Inflammatory macrophage (primary cell): ENCODE results near the gene CEBPG.

Source experiments
- DNase-seq, 2 donors: peaks; one replicate each; pipeline ENCODE4 v3.0.0-alpha.2; 2020 to 2022

CEBPG gene

DNA sequence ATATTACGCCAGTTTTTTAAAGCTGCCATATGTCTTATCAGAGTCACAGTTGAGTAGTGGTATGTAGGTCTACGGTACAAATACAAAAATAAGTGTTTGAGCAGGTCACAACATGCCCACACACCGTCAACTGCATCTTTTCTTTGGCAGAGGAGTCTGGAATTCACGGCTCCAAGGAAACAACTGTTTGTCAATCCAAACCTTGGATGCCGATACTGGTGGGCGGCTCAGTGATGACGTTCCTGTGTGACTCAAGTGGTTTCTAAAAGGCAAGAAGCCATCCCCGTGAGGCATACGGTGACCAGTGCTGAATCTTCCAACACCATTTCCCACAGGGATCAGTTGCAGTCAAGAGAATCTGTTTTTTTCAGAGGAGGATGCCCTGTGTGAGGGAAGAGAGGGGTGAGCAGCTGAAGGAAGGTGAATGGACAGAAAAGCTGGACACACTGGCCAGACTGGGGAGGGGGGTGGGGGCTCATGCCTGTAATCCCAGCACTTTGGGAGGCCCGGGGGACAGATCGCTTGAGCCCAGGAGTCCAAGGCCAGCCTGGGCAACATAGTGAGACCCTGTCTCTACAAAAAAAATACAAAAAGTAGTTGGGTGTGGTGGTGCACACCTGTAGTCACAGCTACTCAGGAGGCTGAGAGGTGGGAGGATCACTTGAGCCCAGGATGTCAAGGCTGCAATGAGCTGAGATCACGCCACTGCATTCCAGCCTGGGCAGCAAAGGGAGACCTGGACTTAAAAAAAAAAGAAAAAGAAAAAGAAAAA is 22.8 kb upstream of the CEBPG start:
- DNase-seq = peak in 1 of 2 donors; percentile 57

- no peak for DNase-seq
These were observed 18.0 kb upstream of the CEBPG start for GRCh38 chr19:33355535-33355934.

GRCh38 chr19:33357556-33357955 is 16.0 kb upstream of the CEBPG start:
- no peak for DNase-seq

- no peak for DNase-seq
These were observed 15.1 kb upstream of the CEBPG start for GRCh38 chr19:33358408-33358807.

- no peak for DNase-seq
These were observed 13.9 kb upstream of the CEBPG start for GRCh38 chr19:33359581-33359980.

DNA sequence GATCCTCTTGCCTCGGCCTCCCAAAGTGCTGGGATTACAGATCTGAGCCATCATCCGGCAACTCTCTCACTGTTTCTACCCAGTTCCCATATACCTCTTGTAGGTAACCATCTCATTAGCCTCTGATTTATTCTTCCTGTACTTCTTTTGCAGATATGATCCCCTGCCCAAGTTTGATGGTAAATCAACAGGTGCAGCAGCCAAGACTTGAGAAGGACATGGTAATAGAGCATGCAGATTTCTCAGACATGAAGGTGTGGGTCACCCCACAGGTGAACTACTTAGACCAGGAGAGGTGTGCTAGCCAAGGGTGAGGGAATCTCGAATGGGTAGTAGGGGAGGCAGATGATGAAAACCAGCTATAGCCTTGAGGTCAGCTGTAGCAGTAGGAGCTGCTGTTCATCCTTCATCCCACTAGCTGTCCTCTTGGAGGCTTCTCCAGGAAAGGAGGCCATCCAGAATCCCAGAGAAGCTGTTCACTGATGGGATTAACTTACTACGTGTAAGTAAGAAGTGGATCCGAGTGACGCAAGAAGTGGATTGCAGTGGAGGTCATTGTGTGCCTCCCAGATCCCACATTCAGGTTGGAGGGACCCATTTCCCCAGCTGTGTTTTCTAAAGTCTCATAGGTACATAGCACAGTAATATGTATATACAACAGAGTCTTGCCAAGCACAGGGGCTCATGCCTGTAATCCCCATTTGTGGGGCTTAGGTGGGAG is 10.8 kb upstream of the CEBPG start:
- DNase-seq = no peak

DNA sequence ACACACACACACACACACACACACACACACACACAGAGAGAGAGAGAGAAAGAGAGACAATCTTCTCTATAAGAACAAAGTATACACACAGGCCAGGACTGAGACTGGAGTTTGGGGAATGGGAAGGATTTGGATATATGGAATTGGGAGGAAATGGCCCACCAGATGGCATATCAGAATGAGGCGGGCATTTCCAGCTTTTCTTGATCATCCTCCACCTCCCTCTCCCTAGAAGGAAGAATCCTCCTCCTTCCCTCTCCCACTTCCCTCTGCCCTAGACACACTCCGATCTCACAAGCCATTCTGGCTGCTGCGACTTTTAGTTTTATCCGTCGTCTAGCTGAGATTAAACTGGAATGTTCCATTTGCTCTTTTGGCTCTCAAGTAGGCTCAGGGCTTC is 10.0 kb upstream of the CEBPG start:
- no peak for DNase-seq

DNA sequence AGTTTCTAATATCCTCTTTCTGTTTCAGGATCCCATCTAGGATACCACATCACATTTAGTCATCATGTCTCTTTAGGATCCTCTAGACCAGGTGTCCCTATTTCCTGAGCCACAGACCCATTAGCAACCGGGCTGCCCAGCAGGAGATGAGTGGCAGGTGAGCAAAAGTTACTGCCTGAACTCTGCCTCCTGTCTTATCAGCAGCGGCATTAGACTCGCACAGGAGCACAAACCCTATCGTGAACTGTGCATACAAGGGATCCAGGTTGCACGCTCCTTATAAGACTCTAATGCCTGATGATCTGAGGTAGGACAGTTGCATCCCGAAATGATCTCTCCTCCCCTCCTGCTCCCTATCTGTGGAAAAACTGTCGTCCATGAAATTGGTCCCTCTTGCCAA is 7.8 kb upstream of the CEBPG start:
- DNase-seq = no peak

DNA sequence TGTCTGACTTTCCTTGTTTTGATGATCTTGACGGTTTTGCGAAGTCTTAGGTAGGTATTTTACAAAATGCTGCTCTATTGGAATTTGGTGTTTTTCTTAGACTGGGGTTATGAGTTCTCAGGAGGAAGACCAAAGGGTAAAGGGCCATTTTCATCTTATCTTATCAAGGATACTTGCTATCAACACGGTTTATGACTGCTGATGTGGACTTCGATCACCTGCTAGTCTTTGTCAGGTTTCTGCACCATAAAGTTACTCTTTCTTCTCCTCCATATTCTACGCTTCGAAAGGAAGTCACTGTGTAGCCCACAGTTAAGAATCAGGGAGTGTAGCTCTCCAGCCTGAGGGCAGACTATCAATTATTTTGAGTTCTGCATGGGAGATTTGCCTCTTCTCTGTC is 7.4 kb upstream of the CEBPG start:
- DNase-seq = no peak

GRCh38 chr19:33366897-33367296 is 6.6 kb upstream of the CEBPG start:
- peak; percentile 26 to 46 for DNase-seq

DNA sequence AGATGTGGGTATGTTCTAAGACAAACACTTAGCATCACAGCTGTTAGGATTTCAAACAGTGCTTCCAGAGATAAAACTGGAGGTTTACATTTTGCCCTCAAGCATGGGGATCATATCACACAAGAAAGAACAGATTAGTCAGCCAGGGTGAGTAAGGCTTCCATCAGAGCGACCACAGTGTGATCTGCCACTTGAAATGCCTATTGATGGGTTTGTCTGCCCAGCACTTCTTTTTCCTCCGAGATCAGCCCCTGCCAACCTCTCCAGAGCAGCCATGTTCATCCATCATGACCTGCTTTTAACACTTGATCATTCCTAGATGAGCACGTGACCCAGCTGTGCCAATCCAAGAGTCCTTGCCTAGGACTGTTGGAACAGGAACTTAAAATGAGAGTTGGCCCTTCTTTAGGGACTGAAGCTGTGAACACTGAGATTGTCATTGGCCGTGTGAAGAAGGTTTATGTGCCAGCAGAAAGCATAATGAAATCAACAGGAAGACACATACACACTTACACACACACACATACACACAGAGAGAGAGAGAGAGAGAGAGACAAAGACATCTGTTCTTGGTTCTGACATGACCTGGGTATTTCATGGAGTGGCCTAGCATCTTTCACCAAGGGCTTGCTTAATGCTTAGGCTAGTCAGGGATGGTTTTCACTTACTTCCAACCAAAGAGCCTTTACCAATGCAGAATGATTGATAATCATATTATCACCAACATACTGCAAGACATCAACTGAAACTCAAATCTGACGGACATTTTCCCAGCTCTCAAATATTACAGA is 5.2 kb upstream of the CEBPG start:
- DNase-seq = peak in 1 of 2 donors; percentile 11

- DNase-seq = no peak
These were observed 2.7 kb upstream of the CEBPG start for GRCh38 chr19:33370783-33371182.

- DNase-seq = peak in 1 of 2 donors; percentile 18
These were observed 766 bp downstream of the CEBPG start for GRCh38 chr19:33374236-33374714.

GRCh38 chr19:33375156-33375836 is 1.8 kb downstream of the CEBPG start:
- DNase-seq = no peak

DNA sequence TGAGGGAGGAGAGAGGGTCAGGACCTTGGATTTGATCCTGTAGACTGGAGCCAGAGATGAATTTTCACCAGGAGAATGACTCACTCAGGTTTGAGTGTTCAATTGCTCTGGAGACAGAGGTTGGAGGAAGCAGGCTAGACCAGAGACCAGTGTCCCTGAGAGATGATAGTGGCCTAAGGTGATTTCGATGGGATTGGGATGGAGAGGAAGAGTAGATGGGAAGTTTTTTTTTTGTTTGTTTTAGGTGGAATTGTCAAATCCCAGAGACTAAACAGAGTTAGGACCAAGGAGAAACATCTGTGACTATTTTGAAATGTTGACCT is 2.3 kb downstream of the CEBPG start:
- DNase-seq = no peak

DNA sequence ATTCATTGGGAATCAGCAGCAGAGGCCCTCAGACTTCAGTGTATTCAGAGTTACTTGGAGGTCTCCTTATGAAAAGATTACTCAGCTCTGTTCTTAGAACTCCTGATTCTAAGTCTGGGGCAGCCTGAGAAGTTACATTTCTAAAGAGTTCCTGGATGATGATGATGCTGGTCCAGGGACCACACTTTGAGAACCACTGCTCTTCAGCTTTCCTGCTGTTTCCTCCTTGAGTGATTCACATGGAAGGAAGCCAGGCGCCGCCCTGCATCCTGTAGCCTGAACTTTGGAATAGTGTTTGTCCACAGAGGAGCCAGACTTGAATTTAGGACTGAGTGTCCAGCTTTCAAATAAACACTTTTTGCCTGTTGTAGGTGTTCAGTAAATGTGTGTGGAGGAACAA is 2.9 kb downstream of the CEBPG start:
- no peak for DNase-seq

- DNase-seq = no peak
These were observed 3.5 kb downstream of the CEBPG start for GRCh38 chr19:33376941-33377557.

- DNase-seq = peak in 1 of 2 donors; percentile 24
These were observed 4.3 kb downstream of the CEBPG start for GRCh38 chr19:33377586-33378475.

GRCh38 chr19:33379151-33379829 is 5.8 kb downstream of the CEBPG start:
- DNase-seq = no peak

GRCh38 chr19:33381101-33381500 is 7.6 kb downstream of the CEBPG start:
- DNase-seq = no peak

DNA sequence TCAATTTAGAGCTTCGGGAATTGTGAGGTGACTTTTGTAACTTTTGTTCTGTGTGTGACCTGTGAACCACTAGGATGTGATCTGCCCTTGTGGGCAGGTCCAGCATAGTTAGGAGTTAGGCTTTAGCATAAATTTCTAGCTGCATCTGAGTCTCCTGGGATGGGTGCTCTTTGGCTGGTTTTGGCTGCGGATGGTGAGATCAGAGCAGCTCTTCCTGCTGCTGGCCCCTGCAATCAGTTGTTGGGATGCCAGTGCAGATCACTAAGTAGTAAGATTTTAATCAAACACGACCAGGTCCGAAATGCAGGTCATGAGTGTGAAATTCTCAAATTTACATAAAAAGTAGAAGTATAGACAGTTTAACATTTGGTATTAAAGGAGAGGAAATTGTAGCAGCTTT is 8.5 kb downstream of the CEBPG start:
- no peak for DNase-seq
